ENCODE results near the gene TBC1D17. TPM values are rescaled to one million over a fixed set of nuclear protein-coding genes. Genes with fewer than 3 reads are reported as not detected.

TBC1D17 gene
- total and polyA plus RNA-seq, 2 of the 13 experiments (the other 11 are each of a cell fraction or from before 2014, with no cell fraction given) = 9.7 to 16.9 TPM

DNA sequence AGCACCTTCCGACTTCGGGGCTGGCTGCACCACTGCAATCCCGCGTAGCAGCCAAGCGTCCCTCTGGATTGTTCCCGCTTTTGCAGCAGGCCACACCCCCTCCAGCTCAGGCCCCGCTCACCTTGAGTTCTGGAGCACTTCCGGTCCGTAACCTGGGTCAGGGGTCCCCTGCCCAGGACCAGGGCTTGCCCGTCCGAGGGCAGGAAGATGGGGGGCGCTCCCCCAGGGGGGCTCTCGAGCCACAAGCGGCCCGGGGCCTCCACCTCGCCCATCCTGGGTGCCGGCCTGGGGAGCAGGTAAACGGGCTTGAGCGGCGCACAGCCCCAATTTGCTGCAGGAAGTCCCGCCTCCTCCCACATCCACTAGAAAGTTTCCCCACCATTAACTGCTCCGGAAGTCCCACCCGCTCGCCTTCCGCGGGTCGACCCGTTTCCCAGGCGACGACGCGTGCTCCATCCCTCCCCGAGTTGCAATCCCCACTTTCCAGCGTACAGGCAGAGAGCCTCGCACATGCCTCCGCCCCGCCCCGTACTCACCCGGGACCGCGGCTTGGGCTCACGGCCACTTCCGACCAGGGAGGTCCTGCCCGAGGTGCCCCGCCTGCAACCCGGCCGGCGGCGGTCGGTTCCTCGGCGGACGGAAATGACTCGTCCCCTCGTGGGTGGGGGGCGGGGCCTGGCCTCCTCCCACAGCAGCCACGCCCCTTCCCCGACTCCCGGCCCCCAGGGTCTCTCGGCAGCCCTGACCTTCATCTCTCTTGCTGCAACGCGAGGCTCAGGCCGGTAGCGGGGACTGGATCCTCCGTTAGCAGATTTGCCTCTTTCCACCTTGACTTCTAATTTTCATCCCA, 10.3 kb upstream of the TBC1D17 start, which contains the start of gene PNKP (continued):
- TF ChIP-seq, protein P1, sequence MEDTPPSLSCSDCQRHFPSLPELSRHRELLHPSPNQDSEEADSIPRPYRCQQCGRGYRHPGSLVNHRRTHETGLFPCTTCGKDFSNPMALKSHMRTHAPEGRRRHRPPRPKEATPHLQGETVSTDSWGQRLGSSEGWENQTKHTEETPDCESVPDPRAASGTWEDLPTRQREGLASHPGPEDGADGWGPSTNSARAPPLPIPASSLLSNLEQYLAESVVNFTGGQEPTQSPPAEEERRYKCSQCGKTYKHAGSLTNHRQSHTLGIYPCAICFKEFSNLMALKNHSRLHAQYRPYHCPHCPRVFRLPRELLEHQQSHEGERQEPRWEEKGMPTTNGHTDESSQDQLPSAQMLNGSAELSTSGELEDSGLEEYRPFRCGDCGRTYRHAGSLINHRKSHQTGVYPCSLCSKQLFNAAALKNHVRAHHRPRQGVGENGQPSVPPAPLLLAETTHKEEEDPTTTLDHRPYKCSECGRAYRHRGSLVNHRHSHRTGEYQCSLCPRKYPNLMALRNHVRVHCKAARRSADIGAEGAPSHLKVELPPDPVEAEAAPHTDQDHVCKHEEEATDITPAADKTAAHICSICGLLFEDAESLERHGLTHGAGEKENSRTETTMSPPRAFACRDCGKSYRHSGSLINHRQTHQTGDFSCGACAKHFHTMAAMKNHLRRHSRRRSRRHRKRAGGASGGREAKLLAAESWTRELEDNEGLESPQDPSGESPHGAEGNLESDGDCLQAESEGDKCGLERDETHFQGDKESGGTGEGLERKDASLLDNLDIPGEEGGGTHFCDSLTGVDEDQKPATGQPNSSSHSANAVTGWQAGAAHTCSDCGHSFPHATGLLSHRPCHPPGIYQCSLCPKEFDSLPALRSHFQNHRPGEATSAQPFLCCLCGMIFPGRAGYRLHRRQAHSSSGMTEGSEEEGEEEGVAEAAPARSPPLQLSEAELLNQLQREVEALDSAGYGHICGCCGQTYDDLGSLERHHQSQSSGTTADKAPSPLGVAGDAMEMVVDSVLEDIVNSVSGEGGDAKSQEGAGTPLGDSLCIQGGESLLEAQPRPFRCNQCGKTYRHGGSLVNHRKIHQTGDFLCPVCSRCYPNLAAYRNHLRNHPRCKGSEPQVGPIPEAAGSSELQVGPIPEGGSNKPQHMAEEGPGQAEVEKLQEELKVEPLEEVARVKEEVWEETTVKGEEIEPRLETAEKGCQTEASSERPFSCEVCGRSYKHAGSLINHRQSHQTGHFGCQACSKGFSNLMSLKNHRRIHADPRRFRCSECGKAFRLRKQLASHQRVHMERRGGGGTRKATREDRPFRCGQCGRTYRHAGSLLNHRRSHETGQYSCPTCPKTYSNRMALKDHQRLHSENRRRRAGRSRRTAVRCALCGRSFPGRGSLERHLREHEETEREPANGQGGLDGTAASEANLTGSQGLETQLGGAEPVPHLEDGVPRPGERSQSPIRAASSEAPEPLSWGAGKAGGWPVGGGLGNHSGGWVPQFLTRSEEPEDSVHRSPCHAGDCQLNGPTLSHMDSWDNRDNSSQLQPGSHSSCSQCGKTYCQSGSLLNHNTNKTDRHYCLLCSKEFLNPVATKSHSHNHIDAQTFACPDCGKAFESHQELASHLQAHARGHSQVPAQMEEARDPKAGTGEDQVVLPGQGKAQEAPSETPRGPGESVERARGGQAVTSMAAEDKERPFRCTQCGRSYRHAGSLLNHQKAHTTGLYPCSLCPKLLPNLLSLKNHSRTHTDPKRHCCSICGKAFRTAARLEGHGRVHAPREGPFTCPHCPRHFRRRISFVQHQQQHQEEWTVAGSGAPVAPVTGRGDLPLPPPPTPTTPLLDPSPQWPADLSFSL (CRISPR knock-in tag; IDR thresholded peaks at IDR 0.05) = no peak
- TF ChIP-seq CENPT (CRISPR knock-in tag; IDR thresholded peaks at IDR 0.05; ENCODE audit: low read depth) = no peak
- TF ChIP-seq ZNF431 (CRISPR knock-in tag; IDR thresholded peaks at IDR 0.05; ENCODE audit: borderline replicate concordance, low read depth) = no peak
- TF ChIP-seq SMAD3 (CRISPR knock-in tag; IDR thresholded peaks at IDR 0.05) = no peak; the same call in 1 of the 2 replicates
- TF ChIP-seq ZNF747 (CRISPR knock-in tag; IDR thresholded peaks at IDR 0.05; ENCODE audit: borderline replicate concordance) = peak; percentile 85
- TF ChIP-seq, protein P2, sequence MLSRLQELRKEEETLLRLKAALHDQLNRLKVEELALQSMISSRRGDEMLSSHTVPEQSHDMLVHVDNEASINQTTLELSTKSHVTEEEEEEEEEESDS (CRISPR knock-in tag; IDR thresholded peaks at IDR 0.05; ENCODE audit: borderline replicate concordance) = no peak
- TF ChIP-seq WIZ (CRISPR knock-in tag; IDR thresholded peaks at IDR 0.05) = no peak
- TF ChIP-seq ZNF460 (CRISPR knock-in tag; IDR thresholded peaks at IDR 0.05; ENCODE audit: borderline replicate concordance) = no peak
- peak; percentile 89 for TF ChIP-seq MAZ (IDR thresholded peaks at IDR 0.05; ENCODE audit: borderline replicate concordance, low read depth, low read length)
- peak; percentile 75 for TF ChIP-seq MAZ (CRISPR knock-in tag; IDR thresholded peaks at IDR 0.05; ENCODE audit: low read depth)
- peak; percentile 75; the same call in 1 of the 2 replicates for TF ChIP-seq CAMTA2 (CRISPR knock-in tag; IDR thresholded peaks at IDR 0.05; ENCODE audit: borderline replicate concordance)
- peak; percentile 67; the same call in 1 of the 2 replicates for TF ChIP-seq FOXK1 (CRISPR knock-in tag; IDR thresholded peaks at IDR 0.05; ENCODE audit: borderline replicate concordance, low read depth)
- TF ChIP-seq, protein P3, sequence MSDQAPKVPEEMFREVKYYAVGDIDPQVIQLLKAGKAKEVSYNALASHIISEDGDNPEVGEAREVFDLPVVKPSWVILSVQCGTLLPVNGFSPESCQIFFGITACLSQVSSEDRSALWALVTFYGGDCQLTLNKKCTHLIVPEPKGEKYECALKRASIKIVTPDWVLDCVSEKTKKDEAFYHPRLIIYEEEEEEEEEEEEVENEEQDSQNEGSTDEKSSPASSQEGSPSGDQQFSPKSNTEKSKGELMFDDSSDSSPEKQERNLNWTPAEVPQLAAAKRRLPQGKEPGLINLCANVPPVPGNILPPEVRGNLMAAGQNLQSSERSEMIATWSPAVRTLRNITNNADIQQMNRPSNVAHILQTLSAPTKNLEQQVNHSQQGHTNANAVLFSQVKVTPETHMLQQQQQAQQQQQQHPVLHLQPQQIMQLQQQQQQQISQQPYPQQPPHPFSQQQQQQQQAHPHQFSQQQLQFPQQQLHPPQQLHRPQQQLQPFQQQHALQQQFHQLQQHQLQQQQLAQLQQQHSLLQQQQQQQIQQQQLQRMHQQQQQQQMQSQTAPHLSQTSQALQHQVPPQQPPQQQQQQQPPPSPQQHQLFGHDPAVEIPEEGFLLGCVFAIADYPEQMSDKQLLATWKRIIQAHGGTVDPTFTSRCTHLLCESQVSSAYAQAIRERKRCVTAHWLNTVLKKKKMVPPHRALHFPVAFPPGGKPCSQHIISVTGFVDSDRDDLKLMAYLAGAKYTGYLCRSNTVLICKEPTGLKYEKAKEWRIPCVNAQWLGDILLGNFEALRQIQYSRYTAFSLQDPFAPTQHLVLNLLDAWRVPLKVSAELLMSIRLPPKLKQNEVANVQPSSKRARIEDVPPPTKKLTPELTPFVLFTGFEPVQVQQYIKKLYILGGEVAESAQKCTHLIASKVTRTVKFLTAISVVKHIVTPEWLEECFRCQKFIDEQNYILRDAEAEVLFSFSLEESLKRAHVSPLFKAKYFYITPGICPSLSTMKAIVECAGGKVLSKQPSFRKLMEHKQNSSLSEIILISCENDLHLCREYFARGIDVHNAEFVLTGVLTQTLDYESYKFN (CRISPR knock-in tag; conservative IDR thresholded peaks at IDR 0.05) = peak; percentile 78
- peak; percentile 74 for TF ChIP-seq GABPA (IDR thresholded peaks at IDR 0.05; ENCODE audit: low read depth, low read length)
- TF ChIP-seq GABPA (CRISPR knock-in tag; IDR thresholded peaks at IDR 0.05; ENCODE audit: low read depth) = peak; percentile 95
- TF ChIP-seq RBM22 (optimal IDR thresholded peaks at IDR 0.05; ENCODE audit: low read length) = no peak
- TF ChIP-seq, protein P4, sequence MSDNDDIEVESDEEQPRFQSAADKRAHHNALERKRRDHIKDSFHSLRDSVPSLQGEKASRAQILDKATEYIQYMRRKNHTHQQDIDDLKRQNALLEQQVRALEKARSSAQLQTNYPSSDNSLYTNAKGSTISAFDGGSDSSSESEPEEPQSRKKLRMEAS (IDR thresholded peaks at IDR 0.05) = peak; percentile 86
- no peak for TF ChIP-seq PPARG (CRISPR knock-in tag; conservative IDR thresholded peaks at IDR 0.05)
- TF ChIP-seq HOXA3 (CRISPR knock-in tag; IDR thresholded peaks at IDR 0.05) = peak; percentile 88
